ENCODE data around the gene ADD2.

DNA sequence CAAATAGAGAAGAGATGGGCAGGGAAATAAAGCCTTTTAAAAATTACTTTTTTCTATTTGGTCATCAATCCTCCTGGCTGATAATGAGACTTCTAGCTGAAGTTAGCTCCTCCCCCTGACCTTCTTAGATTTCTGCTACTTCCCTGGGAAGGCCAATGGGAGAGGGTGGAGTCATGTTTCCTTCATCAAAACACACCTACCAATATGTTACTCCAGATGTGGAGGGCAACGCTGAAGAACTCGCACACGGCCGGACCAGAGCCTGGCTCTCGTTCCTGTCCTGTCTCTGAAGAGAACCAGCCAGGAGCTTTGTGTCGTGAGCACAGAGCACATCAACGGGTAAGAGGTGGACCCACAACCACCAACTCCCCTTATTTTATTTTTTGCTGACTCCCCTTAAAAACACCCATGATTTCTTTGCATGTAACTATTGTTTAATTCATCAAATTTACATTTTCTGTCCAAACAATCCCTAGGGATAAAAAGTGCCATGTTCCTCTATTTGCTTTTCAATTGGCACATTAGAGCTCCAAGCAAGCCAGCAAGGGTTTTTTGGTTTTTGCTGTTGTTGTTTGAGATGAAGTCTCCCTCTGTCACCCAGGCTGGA is 94.9 kb downstream of the ADD2 start:
- no peak for TF ChIP-seq POLR2A (IDR thresholded peaks at IDR 0.05)
- TF ChIP-seq, protein P1, sequence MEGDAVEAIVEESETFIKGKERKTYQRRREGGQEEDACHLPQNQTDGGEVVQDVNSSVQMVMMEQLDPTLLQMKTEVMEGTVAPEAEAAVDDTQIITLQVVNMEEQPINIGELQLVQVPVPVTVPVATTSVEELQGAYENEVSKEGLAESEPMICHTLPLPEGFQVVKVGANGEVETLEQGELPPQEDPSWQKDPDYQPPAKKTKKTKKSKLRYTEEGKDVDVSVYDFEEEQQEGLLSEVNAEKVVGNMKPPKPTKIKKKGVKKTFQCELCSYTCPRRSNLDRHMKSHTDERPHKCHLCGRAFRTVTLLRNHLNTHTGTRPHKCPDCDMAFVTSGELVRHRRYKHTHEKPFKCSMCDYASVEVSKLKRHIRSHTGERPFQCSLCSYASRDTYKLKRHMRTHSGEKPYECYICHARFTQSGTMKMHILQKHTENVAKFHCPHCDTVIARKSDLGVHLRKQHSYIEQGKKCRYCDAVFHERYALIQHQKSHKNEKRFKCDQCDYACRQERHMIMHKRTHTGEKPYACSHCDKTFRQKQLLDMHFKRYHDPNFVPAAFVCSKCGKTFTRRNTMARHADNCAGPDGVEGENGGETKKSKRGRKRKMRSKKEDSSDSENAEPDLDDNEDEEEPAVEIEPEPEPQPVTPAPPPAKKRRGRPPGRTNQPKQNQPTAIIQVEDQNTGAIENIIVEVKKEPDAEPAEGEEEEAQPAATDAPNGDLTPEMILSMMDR (IDR thresholded peaks at IDR 0.05): no peak
